IMR-90 (cell line): ENCODE measurements around the gene SYN1. TPM values are rescaled to one million over a fixed set of nuclear protein-coding genes. Genes with fewer than 3 reads are reported as not detected.

Source experiments
- ATAC-seq: fragments of 200-7000 bp; cut with Tn5 transposase; 2 replicates; pipeline ENCODE4 v1.9.1; 2020; ENCODE audit warnings: low read depth, mild to moderate bottlenecking, moderate library complexity
- BruUV-seq: library from RNA; stranded (reverse); fragments of 400-500 nt; replicated peaks from 2 replicates; lab custom pipeline; 2021; lab: Mats Ljungman, UMichigan
- CTCF ChIA-PET: fragments of 300-600 bp; formaldehyde crosslinking; extraction: SDS; loops from one replicate; lab custom pipeline; 2021; ENCODE audit warnings: antibody characterized with exemption; lab: Yijun Ruan, JAX
- POLR2A ChIA-PET: fragments of 300-600 bp; sonication (Branson Sonifier 250); formaldehyde crosslinking; loops from one replicate; lab custom pipeline; 2022; ENCODE audit warnings: antibody characterized with exemption; ENCODE audit not compliant: unreplicated experiment; lab: Charles Lee
- DNase-seq: peaks from one replicate; pipeline ENCODE4 v3.0.0; 2013
- H2AFZ ChIP-seq: replicated peaks from 2 replicates; pipeline ENCODE3; 2013; ENCODE audit warnings: low read length, mild to moderate bottlenecking; ENCODE audit not compliant: poor library complexity
- H2AK5ac ChIP-seq: 2 replicates; pipeline ENCODE4 v1.6.1; 2013; ENCODE audit warnings: low read depth, low read length, inconsistent platforms
- H2AK9ac ChIP-seq: replicated peaks from 2 replicates; pipeline ENCODE3; 2013; ENCODE audit warnings: mild to moderate bottlenecking, low read depth, low read length, moderate library complexity; ENCODE audit not compliant: poor library complexity
- H2BK120ac ChIP-seq: 2 replicates; pipeline ENCODE4 v1.6.1; 2013; ENCODE audit warnings: low read depth, low read length, inconsistent platforms
- H2BK15ac ChIP-seq: 3 replicates; pipeline ENCODE4 v1.6.1; 2013; ENCODE audit warnings: low read depth, low read length, inconsistent platforms
- H2BK20ac ChIP-seq: 2 replicates; pipeline ENCODE4 v1.6.1; 2013; ENCODE audit warnings: low read depth, mild to moderate bottlenecking, inconsistent platforms, low read length, moderate library complexity
- H2BK5ac ChIP-seq: 2 replicates; pipeline ENCODE4 v1.6.1; 2013; ENCODE audit warnings: mild to moderate bottlenecking, low read depth, low read length, inconsistent platforms; ENCODE audit not compliant: poor library complexity, severe bottlenecking
- H3K14ac ChIP-seq: replicated peaks from 2 replicates; pipeline ENCODE4 v1.6.1; 2013; ENCODE audit warnings: low read depth, low read length, inconsistent platforms
- H3K18ac ChIP-seq: 2 replicates; pipeline ENCODE4 v1.6.1; 2013; ENCODE audit warnings: low read depth, low read length, control low read depth
- H3K23ac ChIP-seq: 2 replicates; pipeline ENCODE4 v1.6.1; 2013; ENCODE audit warnings: low read depth, low read length, inconsistent platforms
- H3K27ac ChIP-seq: 2 replicates; pipeline ENCODE4 v1.5.1; 2013; ENCODE audit warnings: mild to moderate bottlenecking, control low read depth, low read length; ENCODE audit not compliant: insufficient read depth
- H3K27me3 ChIP-seq: 2 replicates; pipeline ENCODE4 v1.6.1; 2013; ENCODE audit warnings: low read length; ENCODE audit not compliant: control insufficient read depth, insufficient read depth
- H3K36me3 ChIP-seq: 2 replicates; pipeline ENCODE4 v1.6.1; 2013; ENCODE audit warnings: low read length, mixed read lengths; ENCODE audit not compliant: control insufficient read depth, insufficient read depth
- H3K4ac ChIP-seq: 2 replicates; pipeline ENCODE4 v1.6.1; 2013; ENCODE audit warnings: low read depth, low read length, inconsistent platforms
- H3K4me1 ChIP-seq: 2 replicates; pipeline ENCODE4 v1.6.1; 2013; ENCODE audit warnings: low read length, mixed read lengths; ENCODE audit not compliant: control insufficient read depth, insufficient read depth
- H3K4me2 ChIP-seq: 2 replicates; pipeline ENCODE4 v1.6.1; 2013; ENCODE audit warnings: low read depth, mild to moderate bottlenecking, control low read depth, low read length, moderate library complexity
- H3K4me3 ChIP-seq: 2 replicates; pipeline ENCODE4 v1.5.1; 2013; ENCODE audit warnings: low read depth, mild to moderate bottlenecking, control low read depth, low read length, moderate library complexity; ENCODE audit not compliant: insufficient read depth
- H3K56ac ChIP-seq: 2 replicates; pipeline ENCODE4 v1.6.1; 2013; ENCODE audit warnings: low read length, inconsistent platforms; ENCODE audit not compliant: insufficient read depth; ENCODE audit errors: extremely low read depth
- H3K79me1 ChIP-seq, 2 experiments: 2 replicates each; pipeline ENCODE4 v1.6.1; 2013; ENCODE audit warnings: low read length in 2 of 2, inconsistent platforms in 1 of 2, low read depth in 1 of 2
- H3K9ac ChIP-seq: 2 replicates; pipeline ENCODE4 v1.6.1; 2013; ENCODE audit warnings: low read depth, low read length, control low read depth
- H3K9me1 ChIP-seq: 2 replicates; pipeline ENCODE4 v1.6.1; 2013; ENCODE audit warnings: low read length, inconsistent platforms; ENCODE audit not compliant: insufficient read depth
- H3K9me3 ChIP-seq: 2 replicates; pipeline ENCODE4 v1.6.1; 2013; ENCODE audit warnings: low read length; ENCODE audit not compliant: control insufficient read depth, insufficient read depth
- H4K20me1 ChIP-seq: 2 replicates; pipeline ENCODE4 v1.6.1; 2013; ENCODE audit warnings: low read length, inconsistent platforms; ENCODE audit not compliant: insufficient read depth
- H4K5ac ChIP-seq: 2 replicates; pipeline ENCODE4 v1.6.1; 2013; ENCODE audit warnings: mild to moderate bottlenecking, low read depth, low read length, control low read depth
- H4K8ac ChIP-seq, 2 experiments: 2 replicates each; pipeline ENCODE4 v1.6.1; 2013; ENCODE audit warnings: low read depth in 2 of 2, low read length in 2 of 2, control low read depth in 1 of 2, inconsistent platforms in 1 of 2
- H4K91ac ChIP-seq: 2 replicates; pipeline ENCODE4 v1.6.1; 2013; ENCODE audit warnings: low read depth, low read length, inconsistent platforms; ENCODE audit not compliant: insufficient read depth
- CEBPB ChIP-seq: IDR thresholded peaks from 2 replicates; pipeline ENCODE4 v1.6.1; 2012; ENCODE audit warnings: low read depth, low read length, improper control_type of control experiment
- MAFK ChIP-seq: IDR thresholded peaks from 2 replicates; pipeline ENCODE4 v1.6.1; 2012; ENCODE audit warnings: low read depth, low read length, improper control_type of control experiment
- MAZ ChIP-seq: IDR thresholded peaks from 2 replicates; pipeline ENCODE4 v1.6.1; 2012; ENCODE audit warnings: low read depth, mild to moderate bottlenecking, low read length, improper control_type of control experiment, moderate library complexity, borderline replicate concordance
- SMC3 ChIP-seq: fragments of 150-350 bp; IDR thresholded peaks from 2 replicates; pipeline ENCODE4 v1.6.1; 2016; ENCODE audit warnings: low read depth, mild to moderate bottlenecking, antibody characterized with exemption, low read length, moderate library complexity
- WGBS, 2 experiments: methylation state at CpG; one replicate each; pipeline versions ENCODE4 v1.1.5 to v1.1.7; 2013; ENCODE audit warnings: missing lambda C conversion rate in 2 of 2; ENCODE audit not compliant: insufficient read length in 1 of 2; ENCODE audit errors: extremely low coverage in 2 of 2; 5-methylcytosine and 5-hydroxymethylcytosine counted together
- dilution Hi-C: fragments of 300-500 bp; cut with HindIII; formaldehyde crosslinking; loops from one replicate; pipeline ENCODE4 v1.14.3; 2018; ENCODE audit warnings: low sequenced_read_pairs; ENCODE audit not compliant: unreplicated experiment
- in situ Hi-C: fragments of 300-500 bp; cut with MboI; formaldehyde crosslinking; loops from 3 replicates; pipeline ENCODE4 v1.14.3; 2019; ENCODE audit warnings: low sequenced_read_pairs, inconsistent platforms, mixed read lengths
- intact Hi-C: fragments of 100-400 bp; cut with micrococcal nuclease; formaldehyde crosslinking; loops from 2 replicates; pipeline ENCODE4 v1.10.0; 2022
- polyA plus RNA-seq, 3 experiments: library from polyadenylated mRNA; depleted of rRNA; stranded (reverse); fragments of >200 nt; gene quantifications; 2 replicates each; pipeline ENCODE4 v1.2.3, GENCODE V29; 2012; ENCODE audit warnings: low replicate concordance in 1 of 3
- total RNA-seq: library from RNA; depleted of rRNA; stranded (reverse); fragments of >200 nt; gene quantifications from 2 replicates; pipeline ENCODE4 v1.2.3, GENCODE V29; 2012
- TF ChIP-seq, protein P1 (sequence below): fragments of 150-350 bp; IDR thresholded peaks from 2 replicates; pipeline ENCODE4 v1.6.1; 2017; ENCODE audit warnings: mild to moderate bottlenecking, antibody characterized with exemption, low read length, low read depth

SYN1 gene
- total and polyA plus RNA-seq, 2 of the 4 experiments (the other 2 are of a cell fraction): under 0.01 to 0.56 TPM

DNA sequence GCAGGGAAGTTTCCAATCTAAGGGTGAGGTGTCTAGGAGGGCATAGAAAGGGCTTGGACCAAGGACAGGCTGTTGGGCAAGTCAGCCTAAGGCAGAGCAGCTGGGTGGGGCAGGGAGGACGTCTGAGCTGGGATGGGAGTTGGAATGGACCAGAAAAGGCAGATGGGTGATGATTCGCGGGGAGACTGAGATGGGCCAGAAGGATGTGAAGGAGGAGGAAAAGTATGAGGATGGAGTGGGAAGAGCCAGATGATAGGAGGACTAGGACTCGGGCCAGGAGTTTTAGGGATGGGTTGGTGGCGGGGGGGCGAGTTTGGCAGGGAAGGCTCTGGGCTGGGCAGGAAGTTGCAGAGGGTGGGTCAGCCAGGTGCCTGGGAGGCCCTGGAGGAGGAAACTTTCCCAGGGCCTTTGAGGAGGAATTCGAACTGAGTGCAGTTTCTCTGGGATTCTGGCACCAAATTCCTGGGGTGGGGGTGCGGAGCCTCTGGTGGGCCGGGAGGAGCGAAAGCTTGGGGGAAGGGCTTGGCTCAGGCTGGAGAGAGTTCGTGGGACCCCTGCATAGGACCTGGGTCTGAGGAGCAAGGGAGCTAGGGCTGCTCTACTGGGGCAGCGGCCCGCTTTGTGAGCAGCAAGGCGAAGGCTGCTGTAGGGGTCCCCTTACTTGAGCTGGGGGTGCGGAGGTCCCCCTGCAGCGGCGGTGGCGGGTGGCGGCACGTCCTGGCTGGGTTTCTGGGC lies 46.1 kb downstream of the SYN1 start:
- Histone ChIP-seq H2BK20ac (no peak overlapping the region), H3K4me3 (no peak overlapping the region), H3K4me1 (peaks cover 23% of the 10 kb centered on the region), H3K9me3 (no peaks in the 10 kb centered on the region; the same call in 1 of the 2 replicates), H3K23ac (no peak overlapping the region; the same call in 1 of the 2 replicates), H4K20me1 (no peaks in the 10 kb centered on the region; the same call in 1 of the 2 replicates), H4K5ac (peak overlapping the region; percentile 19; the same call in 1 of the 2 replicates), H4K91ac (peak overlapping the region; percentile 39), H2AK5ac (peak overlapping the region; percentile 81), H3K9ac (peak overlapping the region; percentile 61), H3K4me2 (no peak overlapping the region; the same call in 1 of the 2 replicates), H3K56ac (0 out of 2 replicates have a peak overlapping the region, but pooled peaks have one; percentile 23), H3K14ac (peak overlapping the region; percentile 43), H2BK5ac (peak overlapping the region; percentile 27), H3K9me1 (peaks cover 9% of the 10 kb centered on the region; the same call in 1 of the 2 replicates), H2AFZ (peak overlapping the region; percentile 67), H3K27ac (peak overlapping the region; percentile 68), H4K8ac (peak overlapping the region; percentile 68 to 77; a peak in 3 of 4 replicates), H2BK15ac (peak overlapping the region; percentile 91; the same call in 2 of the 3 replicates), H3K27me3 (no peaks in the 10 kb centered on the region), H2BK120ac (peak overlapping the region; percentile 77), H3K79me1 (peaks cover 0 to 3% of the 10 kb centered on the region in 2 experiments; a peak in 1 of 4 replicates), H3K4ac (peak overlapping the region; percentile 87), H3K36me3 (peaks cover 19% of the 10 kb centered on the region; the same call in 1 of the 2 replicates), H2AK9ac (peak overlapping the region; percentile 60), H3K18ac (peak overlapping the region; percentile 14; the same call in 1 of the 2 replicates)
- ChIA-PET POLR2A (no interaction called here), CTCF (no interaction called here)
- dilution Hi-C loops (no loop called here), intact Hi-C loops (no loop called here), in situ Hi-C loops (no loop called here)
- 38% methylated on average over 10 of the region's 20 CpGs; no CpG with 5 or more reads in 1 of the 2 experiments for WGBS, 2 experiments
- peak; percentile 73 for DNase-seq
- ATAC-seq: peak; percentile 55
- BruUV-seq: no TSS peak
- TF ChIP-seq MAFK: no peak
- 0 out of 2 replicates have a peak, but pooled peaks have one; percentile 17 for TF ChIP-seq CEBPB
- TF ChIP-seq, protein P1, sequence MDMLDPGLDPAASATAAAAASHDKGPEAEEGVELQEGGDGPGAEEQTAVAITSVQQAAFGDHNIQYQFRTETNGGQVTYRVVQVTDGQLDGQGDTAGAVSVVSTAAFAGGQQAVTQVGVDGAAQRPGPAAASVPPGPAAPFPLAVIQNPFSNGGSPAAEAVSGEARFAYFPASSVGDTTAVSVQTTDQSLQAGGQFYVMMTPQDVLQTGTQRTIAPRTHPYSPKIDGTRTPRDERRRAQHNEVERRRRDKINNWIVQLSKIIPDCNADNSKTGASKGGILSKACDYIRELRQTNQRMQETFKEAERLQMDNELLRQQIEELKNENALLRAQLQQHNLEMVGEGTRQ: no peak
- TF ChIP-seq SMC3: no peak
- TF ChIP-seq MAZ: peak; percentile 100
